ENCODE measurements around the gene NFU1.
"Not testable (repeated sequence)": the region's sequence is repeated elsewhere in the genome, so short reads cannot be mapped to it uniquely, and the experiment has no call there.

The NFU1 gene

DNA sequence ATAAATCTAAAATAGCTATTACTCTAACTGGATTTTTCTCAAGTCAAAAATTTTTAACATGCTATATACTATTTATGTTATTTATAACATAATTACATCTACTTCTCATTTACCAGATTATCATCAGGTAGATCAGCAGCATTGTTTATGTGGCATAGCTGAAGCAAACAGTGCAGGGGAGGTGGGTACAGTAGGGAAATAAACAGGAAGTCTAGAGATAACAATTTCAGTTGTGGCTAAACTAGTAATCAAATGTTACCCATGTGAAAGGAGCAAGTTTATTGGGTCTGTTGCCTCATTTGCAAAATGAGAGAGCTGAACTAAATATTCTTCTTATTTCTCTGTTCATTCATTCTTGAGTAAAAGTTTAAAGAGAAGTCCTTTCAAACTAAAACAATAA is 77.9 kb downstream of the NFU1 start:
- Histone ChIP-seq H3K27ac (no peak overlapping the region), H3K4me3 (ENCODE audit: low read depth, low read length) (no peak overlapping the region), H3K9ac (no peak overlapping the region), H3K4me1 (no peaks in the 10 kb centered on the region), H2AFZ (no peak overlapping the region), H3K79me2 (no peaks in the 10 kb centered on the region), H3K36me3 (ENCODE audit: control insufficient read depth, insufficient read depth, low read length) (no peaks in the 10 kb centered on the region), H3K27me3 (ENCODE audit: control insufficient read depth, insufficient read depth, low read length) (no peaks in the 10 kb centered on the region), H3K4me2 (ENCODE audit: low read length) (no peak overlapping the region), H3K9me3 (ENCODE audit: control insufficient read depth, low read length) (no peaks in the 10 kb centered on the region)
- TF ChIP-seq, protein P1, sequence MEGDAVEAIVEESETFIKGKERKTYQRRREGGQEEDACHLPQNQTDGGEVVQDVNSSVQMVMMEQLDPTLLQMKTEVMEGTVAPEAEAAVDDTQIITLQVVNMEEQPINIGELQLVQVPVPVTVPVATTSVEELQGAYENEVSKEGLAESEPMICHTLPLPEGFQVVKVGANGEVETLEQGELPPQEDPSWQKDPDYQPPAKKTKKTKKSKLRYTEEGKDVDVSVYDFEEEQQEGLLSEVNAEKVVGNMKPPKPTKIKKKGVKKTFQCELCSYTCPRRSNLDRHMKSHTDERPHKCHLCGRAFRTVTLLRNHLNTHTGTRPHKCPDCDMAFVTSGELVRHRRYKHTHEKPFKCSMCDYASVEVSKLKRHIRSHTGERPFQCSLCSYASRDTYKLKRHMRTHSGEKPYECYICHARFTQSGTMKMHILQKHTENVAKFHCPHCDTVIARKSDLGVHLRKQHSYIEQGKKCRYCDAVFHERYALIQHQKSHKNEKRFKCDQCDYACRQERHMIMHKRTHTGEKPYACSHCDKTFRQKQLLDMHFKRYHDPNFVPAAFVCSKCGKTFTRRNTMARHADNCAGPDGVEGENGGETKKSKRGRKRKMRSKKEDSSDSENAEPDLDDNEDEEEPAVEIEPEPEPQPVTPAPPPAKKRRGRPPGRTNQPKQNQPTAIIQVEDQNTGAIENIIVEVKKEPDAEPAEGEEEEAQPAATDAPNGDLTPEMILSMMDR (IDR thresholded peaks at IDR 0.05) = no peak

DNA sequence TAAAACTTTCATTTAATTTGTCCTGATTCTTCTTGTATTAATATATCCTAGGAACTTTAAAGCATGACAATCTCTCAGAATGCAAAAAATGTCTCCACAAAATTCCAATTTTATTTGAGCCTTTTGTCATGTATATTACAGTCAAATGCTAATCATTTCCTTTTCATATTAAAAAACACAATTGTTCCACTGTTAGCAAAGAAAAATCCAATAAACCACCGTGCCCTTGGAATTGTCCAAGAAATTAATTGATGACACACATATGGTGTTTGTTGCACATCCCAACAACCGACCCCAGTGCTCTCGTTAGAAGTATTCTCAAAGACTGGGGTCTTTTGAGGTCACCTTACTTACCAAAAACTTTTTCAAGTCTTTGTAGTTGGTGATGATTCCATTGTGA is 78.3 kb downstream of the NFU1 start:
- no peak overlapping the region for H3K27ac ChIP-seq
- no peak overlapping the region for H2AFZ ChIP-seq
- H3K4me2 ChIP-seq (ENCODE audit: low read length) = no peak overlapping the region
- H3K27me3 ChIP-seq (ENCODE audit: control insufficient read depth, insufficient read depth, low read length) = no peaks in the 10 kb centered on the region
- H3K9me3 ChIP-seq (ENCODE audit: control insufficient read depth, low read length) = no peaks in the 10 kb centered on the region
- no peak overlapping the region for H3K9ac ChIP-seq
- no peaks in the 10 kb centered on the region for H3K79me2 ChIP-seq
- no peak overlapping the region for H3K4me3 ChIP-seq (ENCODE audit: low read depth, low read length)
- no peaks in the 10 kb centered on the region for H3K4me1 ChIP-seq
- TF ChIP-seq, protein P1 (IDR thresholded peaks at IDR 0.05) = no peak
- H3K36me3 ChIP-seq (ENCODE audit: control insufficient read depth, insufficient read depth, low read length) = no peaks in the 10 kb centered on the region

DNA sequence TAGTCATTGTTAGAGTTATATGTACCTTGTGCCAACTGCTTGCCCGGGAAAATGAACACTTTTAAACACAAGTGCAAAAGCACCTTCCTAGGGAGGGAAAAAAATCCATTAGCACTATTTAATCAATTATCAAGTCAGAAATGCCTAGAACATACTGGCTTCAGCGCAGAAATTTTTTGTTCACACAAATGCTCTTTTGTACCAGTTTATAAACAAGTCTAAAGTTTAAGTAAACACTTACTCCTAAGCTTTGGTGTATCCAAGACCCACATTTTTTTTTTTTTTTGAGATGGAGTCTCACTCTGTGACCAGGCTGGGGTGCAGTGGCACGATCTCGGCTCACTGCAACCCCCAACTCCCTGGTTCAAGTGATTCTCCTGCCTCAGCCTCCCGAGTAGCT is 80.8 kb downstream of the NFU1 start:
- H3K9ac ChIP-seq = no peak overlapping the region
- H3K4me2 ChIP-seq (ENCODE audit: low read length) = no peak overlapping the region
- TF ChIP-seq, protein P1 (IDR thresholded peaks at IDR 0.05) = no peak
- H3K4me1 ChIP-seq = no peaks in the 10 kb centered on the region
- no peaks in the 10 kb centered on the region for H3K79me2 ChIP-seq
- H3K36me3 ChIP-seq (ENCODE audit: control insufficient read depth, insufficient read depth, low read length) = no peaks in the 10 kb centered on the region
- no peaks in the 10 kb centered on the region for H3K27me3 ChIP-seq (ENCODE audit: control insufficient read depth, insufficient read depth, low read length)
- no peak overlapping the region for H2AFZ ChIP-seq
- H3K9me3 ChIP-seq (ENCODE audit: control insufficient read depth, low read length) = no peaks in the 10 kb centered on the region
- H3K27ac ChIP-seq = no peak overlapping the region
- no peak overlapping the region for H3K4me3 ChIP-seq (ENCODE audit: low read depth, low read length)

DNA sequence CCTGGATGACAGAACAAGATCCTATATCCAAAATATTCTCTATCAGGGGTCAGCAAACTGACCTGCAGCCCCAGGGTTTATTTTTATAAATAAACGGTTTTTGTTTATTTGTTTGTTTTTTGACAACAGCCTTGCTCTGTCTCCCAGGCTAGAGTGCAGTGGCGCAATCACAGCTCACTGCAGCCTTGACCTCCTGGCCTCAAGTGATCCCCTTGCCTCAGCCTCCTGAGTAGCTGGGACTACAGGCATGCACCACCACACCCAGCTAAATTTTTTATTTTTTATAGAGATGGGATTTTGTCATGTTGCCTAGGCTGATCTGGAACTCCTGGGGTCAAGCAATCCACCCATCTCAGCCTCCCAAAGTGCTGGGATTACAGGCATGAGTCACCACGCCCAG is 82.3 kb downstream of the NFU1 start:
- not testable (repeated sequence) for H3K4me1 ChIP-seq; H3K9me3 ChIP-seq (ENCODE audit: control insufficient read depth, low read length); H2AFZ ChIP-seq; H3K27me3 ChIP-seq (ENCODE audit: control insufficient read depth, insufficient read depth, low read length); H3K36me3 ChIP-seq (ENCODE audit: control insufficient read depth, insufficient read depth, low read length); H3K4me3 ChIP-seq (ENCODE audit: low read depth, low read length); H3K4me2 ChIP-seq (ENCODE audit: low read length); H3K27ac ChIP-seq; H3K9ac ChIP-seq; H3K79me2 ChIP-seq

DNA sequence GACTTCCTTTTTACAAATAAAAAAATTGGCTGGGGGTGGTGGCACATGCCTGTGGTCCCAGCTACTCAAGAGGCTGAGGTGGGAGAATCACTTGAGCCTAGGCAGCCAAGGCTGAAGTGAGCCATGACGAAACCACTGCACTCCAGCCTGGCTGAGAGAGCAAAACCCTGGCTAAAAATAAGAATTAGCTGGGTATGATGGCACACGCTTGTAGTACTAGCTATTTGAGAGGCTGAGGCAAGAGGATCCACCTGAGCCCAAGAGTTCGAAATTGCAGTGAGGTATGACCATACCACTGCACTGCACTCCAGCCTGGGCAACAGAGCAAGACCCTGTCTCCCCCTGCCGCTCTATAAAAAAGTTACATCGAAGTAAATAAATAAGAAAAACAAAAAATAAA is 83.9 kb downstream of the NFU1 start:
- TF ChIP-seq, protein P1 (IDR thresholded peaks at IDR 0.05) = no peak
- Histone ChIP-seq H3K4me3 (ENCODE audit: low read depth, low read length) (no peak overlapping the region), H3K79me2 (no peaks in the 10 kb centered on the region), H3K9me3 (ENCODE audit: control insufficient read depth, low read length) (no peaks in the 10 kb centered on the region), H3K4me2 (ENCODE audit: low read length) (no peak overlapping the region), H3K9ac (no peak overlapping the region), H3K4me1 (no peaks in the 10 kb centered on the region), H2AFZ (no peak overlapping the region), H3K27ac (no peak overlapping the region), H3K36me3 (ENCODE audit: control insufficient read depth, insufficient read depth, low read length) (no peaks in the 10 kb centered on the region), H3K27me3 (ENCODE audit: control insufficient read depth, insufficient read depth, low read length) (no peaks in the 10 kb centered on the region)

All from parathyroid adenoma (tissue), 2 donors.